OCI-LY3 (cell line): Measurements from ENCODE around the gene ENPP3.

ENCODE experiments used
- EZH2phosphoT487 ChIP-seq: fragments of 200-600 bp; shearing (Covaris generic); IDR thresholded peaks from 2 replicates; pipeline ENCODE4 v1.6.1; 2018; ENCODE audit warnings: antibody characterized with exemption, mixed run types, low read depth
- TF ChIP-seq, protein P1 (sequence below): fragments of 200-600, 300-600 bp; sonication (generic); IDR thresholded peaks from 2 replicates; pipeline ENCODE4 v1.5.1; 2014; ENCODE audit warnings: antibody characterized with exemption, low read length, low read depth

DNA sequence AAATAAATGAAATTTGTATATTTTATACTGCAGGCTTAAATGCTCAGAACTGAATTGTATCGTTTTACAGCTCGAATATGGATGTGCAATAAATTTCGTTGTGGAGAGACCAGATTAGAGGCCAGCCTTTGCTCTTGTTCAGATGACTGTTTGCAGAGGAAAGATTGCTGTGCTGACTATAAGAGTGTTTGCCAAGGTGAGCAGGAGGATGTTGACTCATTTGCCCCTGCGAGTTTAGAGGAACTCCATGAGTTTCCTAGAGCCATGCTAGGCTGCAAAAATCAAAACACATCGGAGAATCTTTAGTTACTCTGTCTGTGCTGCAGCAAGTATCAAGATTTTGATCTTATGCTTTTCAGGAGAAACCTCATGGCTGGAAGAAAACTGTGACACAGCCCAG, 15.4 kb downstream of the ENPP3 start:
- TF ChIP-seq, protein P1, sequence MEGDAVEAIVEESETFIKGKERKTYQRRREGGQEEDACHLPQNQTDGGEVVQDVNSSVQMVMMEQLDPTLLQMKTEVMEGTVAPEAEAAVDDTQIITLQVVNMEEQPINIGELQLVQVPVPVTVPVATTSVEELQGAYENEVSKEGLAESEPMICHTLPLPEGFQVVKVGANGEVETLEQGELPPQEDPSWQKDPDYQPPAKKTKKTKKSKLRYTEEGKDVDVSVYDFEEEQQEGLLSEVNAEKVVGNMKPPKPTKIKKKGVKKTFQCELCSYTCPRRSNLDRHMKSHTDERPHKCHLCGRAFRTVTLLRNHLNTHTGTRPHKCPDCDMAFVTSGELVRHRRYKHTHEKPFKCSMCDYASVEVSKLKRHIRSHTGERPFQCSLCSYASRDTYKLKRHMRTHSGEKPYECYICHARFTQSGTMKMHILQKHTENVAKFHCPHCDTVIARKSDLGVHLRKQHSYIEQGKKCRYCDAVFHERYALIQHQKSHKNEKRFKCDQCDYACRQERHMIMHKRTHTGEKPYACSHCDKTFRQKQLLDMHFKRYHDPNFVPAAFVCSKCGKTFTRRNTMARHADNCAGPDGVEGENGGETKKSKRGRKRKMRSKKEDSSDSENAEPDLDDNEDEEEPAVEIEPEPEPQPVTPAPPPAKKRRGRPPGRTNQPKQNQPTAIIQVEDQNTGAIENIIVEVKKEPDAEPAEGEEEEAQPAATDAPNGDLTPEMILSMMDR, result no peak
- no peak for TF ChIP-seq EZH2phosphoT487
